WTC11 (cell line): Measurements from ENCODE around the gene ESYT1. TPM values are rescaled to one million over a fixed set of nuclear protein-coding genes. Genes with fewer than 3 reads are reported as not detected.
A peak's percentile ranks its signal among the peaks of the same experiment; 100 is the strongest.

Source experiments
- ATAC-seq: fragments of 200-7000 bp; cut with Tn5 transposase; 2 replicates; pipeline ENCODE4 v1.10.0; 2021; ENCODE audit warnings: mild to moderate bottlenecking, moderate library complexity
- CTCF ChIA-PET: fragments of 300-600 bp; sonication (Branson Sonifier 250); formaldehyde crosslinking; loops from one replicate; lab custom pipeline; 2021; ENCODE audit warnings: antibody characterized with exemption; lab: Charles Lee
- POLR2A ChIA-PET: fragments of 350-600 bp; sonication (Branson Sonifier 250); formaldehyde crosslinking; loops from one replicate; lab custom pipeline; 2021; ENCODE audit warnings: antibody characterized with exemption; lab: Charles Lee
- DNase-seq: peaks from one replicate; pipeline ENCODE4 v3.0.0; 2021; ENCODE audit warnings: low spot score
- H3K27ac Mint-ChIP-seq: 2 replicates; pipeline ENCODE4 v1.8.0; 2021; ENCODE audit warnings: mixed read lengths
- H3K27me3 Mint-ChIP-seq: 2 replicates; pipeline ENCODE4 v1.8.0; 2021; ENCODE audit warnings: low read depth, mild to moderate bottlenecking, moderate library complexity, mixed read lengths
- H3K36me3 Mint-ChIP-seq: 2 replicates; pipeline ENCODE4 v1.8.0; 2021; ENCODE audit warnings: mixed read lengths
- H3K4me1 Mint-ChIP-seq: 2 replicates; pipeline ENCODE4 v1.8.0; 2022; ENCODE audit warnings: mixed read lengths
- H3K4me3 Mint-ChIP-seq: 2 replicates; pipeline ENCODE4 v1.8.0; 2021; ENCODE audit warnings: mild to moderate bottlenecking, moderate library complexity, mixed read lengths
- H3K9me3 Mint-ChIP-seq: 2 replicates; pipeline ENCODE4 v1.8.0; 2021; ENCODE audit warnings: mixed read lengths
- AFF4 ChIP-seq: sonication (generic); formaldehyde crosslinking; IDR thresholded peaks from 2 replicates; pipeline ENCODE4 v1.8.1; 2023; ENCODE audit warnings: mild to moderate bottlenecking, missing genetic modification reagents, borderline replicate concordance
- CREM ChIP-seq: sonication (generic); formaldehyde crosslinking; IDR thresholded peaks from 2 replicates; pipeline ENCODE4 v1.8.1; 2022; ENCODE audit warnings: mild to moderate bottlenecking, missing genetic modification reagents, moderate library complexity
- FOXK1 ChIP-seq: sonication (generic); formaldehyde crosslinking; IDR thresholded peaks from 2 replicates; pipeline ENCODE4 v1.8.0; 2022; ENCODE audit warnings: mild to moderate bottlenecking, moderate library complexity, missing genetic modification reagents
- GTF2I ChIP-seq: fragments of 250-450 bp; sonication (Bioruptor Pico); conservative IDR thresholded peaks from 2 replicates; pipeline ENCODE4 v1.4.0; 2021; ENCODE audit warnings: mild to moderate bottlenecking
- NR1H2 ChIP-seq: sonication (generic); formaldehyde crosslinking; IDR thresholded peaks from 2 replicates; pipeline ENCODE4 v1.9.0; 2021; ENCODE audit warnings: mild to moderate bottlenecking, moderate library complexity, missing genetic modification reagents
- SMAD3 ChIP-seq: sonication (generic); formaldehyde crosslinking; IDR thresholded peaks from 2 replicates; pipeline ENCODE4 v1.8.0; 2022; ENCODE audit warnings: missing genetic modification reagents, mild to moderate bottlenecking, borderline replicate concordance
- SP1 ChIP-seq: sonication (generic); formaldehyde crosslinking; conservative IDR thresholded peaks from 2 replicates; pipeline ENCODE4 v1.8.1; 2022; ENCODE audit warnings: missing genetic modification reagents
- STAT6 ChIP-seq: sonication (generic); formaldehyde crosslinking; conservative IDR thresholded peaks from 2 replicates; pipeline ENCODE4 v1.8.1; 2023; ENCODE audit warnings: mild to moderate bottlenecking, low read depth, missing genetic modification reagents, moderate library complexity
- ZMAT4 ChIP-seq: fragments of 250-450 bp; sonication (Bioruptor Pico); IDR thresholded peaks from 2 replicates; pipeline ENCODE4 v1.9.0; 2021; ENCODE audit warnings: mild to moderate bottlenecking
- ZNF121 ChIP-seq: sonication (generic); formaldehyde crosslinking; IDR thresholded peaks from 2 replicates; pipeline ENCODE4 v1.8.0; 2023; ENCODE audit warnings: missing genetic modification reagents
- ZNF232 ChIP-seq: sonication (generic); formaldehyde crosslinking; IDR thresholded peaks from 2 replicates; pipeline ENCODE4 v1.8.0; 2022; ENCODE audit warnings: mild to moderate bottlenecking, missing genetic modification reagents
- ZNF396 ChIP-seq: fragments of 250-450 bp; sonication (Bioruptor Pico); IDR thresholded peaks from 2 replicates; pipeline ENCODE4 v1.8.0; 2021; ENCODE audit warnings: mild to moderate bottlenecking, moderate library complexity, borderline replicate concordance
- ZSCAN18 ChIP-seq: fragments of 250-450 bp; sonication (Bioruptor Pico); IDR thresholded peaks from 2 replicates; pipeline ENCODE4 v2.1.2; 2022; ENCODE audit warnings: mild to moderate bottlenecking, moderate library complexity
- total RNA-seq: library from RNA; stranded (reverse); gene quantifications from 3 replicates; pipeline ENCODE4 v1.2.3, GENCODE V29; 2021
- TF ChIP-seq, protein P1 (sequence below): fragments of 250-450 bp; sonication (Bioruptor Pico); conservative IDR thresholded peaks from 2 replicates; pipeline ENCODE4 v1.9.0; 2021; ENCODE audit warnings: mild to moderate bottlenecking
- TF ChIP-seq, protein P2 (sequence below): sonication (generic); formaldehyde crosslinking; IDR thresholded peaks from 2 replicates; pipeline ENCODE4 v1.8.1; 2022; ENCODE audit warnings: mild to moderate bottlenecking, missing genetic modification reagents, moderate library complexity, borderline replicate concordance
- TF ChIP-seq, protein P3 (sequence below): sonication (generic); formaldehyde crosslinking; IDR thresholded peaks from 2 replicates; pipeline ENCODE4 v1.8.0; 2022; ENCODE audit warnings: mild to moderate bottlenecking, missing genetic modification reagents
- TF ChIP-seq, protein P4 (sequence below): fragments of 250-450 bp; sonication (Bioruptor Pico); IDR thresholded peaks from 2 replicates; pipeline ENCODE4 v1.9.0; 2021; ENCODE audit warnings: mild to moderate bottlenecking

Gene ESYT1
- total RNA-seq, 1 experiment from 2014 or later, result 80.1 TPM

DNA sequence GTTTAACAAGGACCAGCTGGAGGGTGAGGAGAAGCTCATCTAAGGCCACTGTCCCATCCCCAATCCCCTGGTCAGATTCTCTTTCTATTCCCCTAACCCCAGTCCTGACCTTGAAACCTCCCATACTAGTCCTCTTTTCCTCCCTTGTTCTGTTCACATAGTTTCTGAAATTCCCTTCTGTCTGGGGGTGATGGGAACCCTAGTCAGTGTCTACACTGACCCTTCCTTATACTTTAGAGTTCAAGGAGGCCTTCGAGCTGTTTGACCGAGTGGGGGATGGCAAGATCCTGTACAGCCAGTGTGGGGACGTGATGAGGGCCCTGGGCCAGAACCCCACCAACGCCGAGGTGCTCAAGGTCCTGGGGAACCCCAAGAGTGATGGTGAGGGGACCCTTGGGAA is 26.8 kb downstream of the ESYT1 start:
- peak overlapping the region; percentile 55; the same call in 1 of the 2 replicates for H3K27ac Mint-ChIP-seq
- H3K4me1 Mint-ChIP-seq, result peaks cover 30% of the 10 kb centered on the region
- H3K36me3 Mint-ChIP-seq, result peaks cover 25% of the 10 kb centered on the region
- no peak for TF ChIP-seq ZNF232 (CRISPR knock-in tag)
- no peak for TF ChIP-seq ZNF121
- TF ChIP-seq, protein P1, sequence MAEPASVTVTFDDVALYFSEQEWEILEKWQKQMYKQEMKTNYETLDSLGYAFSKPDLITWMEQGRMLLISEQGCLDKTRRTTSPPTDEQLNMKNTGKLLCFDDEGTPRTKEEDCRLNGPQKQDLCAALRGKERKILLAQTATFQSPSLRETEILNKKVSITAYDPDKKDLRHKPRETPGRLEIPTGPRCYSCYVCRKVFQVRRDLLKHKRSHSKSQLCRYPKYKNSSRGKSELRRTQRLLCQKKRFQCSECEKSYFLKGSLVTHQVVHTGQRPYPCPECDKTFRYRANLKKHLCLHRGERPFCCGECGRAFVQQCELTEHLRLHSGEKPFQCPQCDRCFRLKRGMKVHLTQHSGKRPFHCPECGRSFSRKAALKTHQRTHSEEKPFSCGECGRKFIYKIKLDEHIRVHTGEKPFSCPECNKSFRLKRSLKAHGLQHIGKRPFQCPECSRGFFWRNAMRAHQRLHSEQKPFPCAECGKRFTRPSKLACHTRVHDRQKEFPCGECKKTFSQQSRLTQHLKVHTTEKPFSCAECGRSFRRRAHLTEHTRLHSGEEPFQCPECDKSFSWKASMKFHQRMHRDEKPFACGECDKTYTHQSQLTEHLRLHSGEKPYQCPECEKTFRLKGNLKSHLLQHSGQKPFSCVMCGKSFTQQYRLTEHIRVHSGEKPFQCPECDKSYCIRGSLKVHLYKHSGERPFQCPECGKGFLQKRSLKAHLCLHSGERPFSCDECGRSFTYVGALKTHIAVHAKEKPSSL (CRISPR knock-in tag), result no peak
- TF ChIP-seq, all 79 proteins: peak for 0
- DNase-seq, result no peak
- ATAC-seq, result no peak
- ChIA-PET POLR2A (no interaction called here), CTCF (interaction anchor here (0.9 to 1.3 kb wide), 4 partner anchors 27 to 161 kb away, joined by 3 read pairs; partner anchors contain the start of genes CNPY2, ESYT1 and SMARCC2)
- Mint-ChIP-seq H3K4me3 (no peak overlapping the region), H3K9me3 (no peaks in the 10 kb centered on the region), H3K27me3 (no peaks in the 10 kb centered on the region)

- Mint-ChIP-seq H3K4me1 (peaks cover 35% of the 10 kb centered on the region), H3K4me3 (peak overlapping the region; percentile 6)
- TF ChIP-seq FOXK1 (CRISPR knock-in tag) (no peak), SMAD3 (CRISPR knock-in tag) (no peak), ZSCAN18 (CRISPR knock-in tag) (no peak), AFF4 (CRISPR knock-in tag) (no peak), STAT6 (CRISPR knock-in tag) (no peak), ZMAT4 (CRISPR knock-in tag) (no peak), ZNF232 (CRISPR knock-in tag) (no peak), CREM (CRISPR knock-in tag) (no peak), SP1 (CRISPR knock-in tag) (no peak), GTF2I (CRISPR knock-in tag) (no peak), ZNF396 (CRISPR knock-in tag) (no peak), NR1H2 (CRISPR knock-in tag) (no peak)
- TF ChIP-seq, protein P2, sequence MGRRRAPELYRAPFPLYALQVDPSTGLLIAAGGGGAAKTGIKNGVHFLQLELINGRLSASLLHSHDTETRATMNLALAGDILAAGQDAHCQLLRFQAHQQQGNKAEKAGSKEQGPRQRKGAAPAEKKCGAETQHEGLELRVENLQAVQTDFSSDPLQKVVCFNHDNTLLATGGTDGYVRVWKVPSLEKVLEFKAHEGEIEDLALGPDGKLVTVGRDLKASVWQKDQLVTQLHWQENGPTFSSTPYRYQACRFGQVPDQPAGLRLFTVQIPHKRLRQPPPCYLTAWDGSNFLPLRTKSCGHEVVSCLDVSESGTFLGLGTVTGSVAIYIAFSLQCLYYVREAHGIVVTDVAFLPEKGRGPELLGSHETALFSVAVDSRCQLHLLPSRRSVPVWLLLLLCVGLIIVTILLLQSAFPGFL (CRISPR knock-in tag), result no peak
- TF ChIP-seq, protein P3, sequence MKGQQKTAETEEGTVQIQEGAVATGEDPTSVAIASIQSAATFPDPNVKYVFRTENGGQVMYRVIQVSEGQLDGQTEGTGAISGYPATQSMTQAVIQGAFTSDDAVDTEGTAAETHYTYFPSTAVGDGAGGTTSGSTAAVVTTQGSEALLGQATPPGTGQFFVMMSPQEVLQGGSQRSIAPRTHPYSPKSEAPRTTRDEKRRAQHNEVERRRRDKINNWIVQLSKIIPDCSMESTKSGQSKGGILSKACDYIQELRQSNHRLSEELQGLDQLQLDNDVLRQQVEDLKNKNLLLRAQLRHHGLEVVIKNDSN (CRISPR knock-in tag), result no peak
- TF ChIP-seq, protein P4, sequence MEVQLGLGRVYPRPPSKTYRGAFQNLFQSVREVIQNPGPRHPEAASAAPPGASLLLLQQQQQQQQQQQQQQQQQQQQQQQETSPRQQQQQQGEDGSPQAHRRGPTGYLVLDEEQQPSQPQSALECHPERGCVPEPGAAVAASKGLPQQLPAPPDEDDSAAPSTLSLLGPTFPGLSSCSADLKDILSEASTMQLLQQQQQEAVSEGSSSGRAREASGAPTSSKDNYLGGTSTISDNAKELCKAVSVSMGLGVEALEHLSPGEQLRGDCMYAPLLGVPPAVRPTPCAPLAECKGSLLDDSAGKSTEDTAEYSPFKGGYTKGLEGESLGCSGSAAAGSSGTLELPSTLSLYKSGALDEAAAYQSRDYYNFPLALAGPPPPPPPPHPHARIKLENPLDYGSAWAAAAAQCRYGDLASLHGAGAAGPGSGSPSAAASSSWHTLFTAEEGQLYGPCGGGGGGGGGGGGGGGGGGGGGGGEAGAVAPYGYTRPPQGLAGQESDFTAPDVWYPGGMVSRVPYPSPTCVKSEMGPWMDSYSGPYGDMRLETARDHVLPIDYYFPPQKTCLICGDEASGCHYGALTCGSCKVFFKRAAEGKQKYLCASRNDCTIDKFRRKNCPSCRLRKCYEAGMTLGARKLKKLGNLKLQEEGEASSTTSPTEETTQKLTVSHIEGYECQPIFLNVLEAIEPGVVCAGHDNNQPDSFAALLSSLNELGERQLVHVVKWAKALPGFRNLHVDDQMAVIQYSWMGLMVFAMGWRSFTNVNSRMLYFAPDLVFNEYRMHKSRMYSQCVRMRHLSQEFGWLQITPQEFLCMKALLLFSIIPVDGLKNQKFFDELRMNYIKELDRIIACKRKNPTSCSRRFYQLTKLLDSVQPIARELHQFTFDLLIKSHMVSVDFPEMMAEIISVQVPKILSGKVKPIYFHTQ (CRISPR knock-in tag), result no peak
Measured at GRCh38 chr12:56155256-56155845, 27.3 kb downstream of the ESYT1 start.

More at GRCh38 chr12:56155256-56155845, 27.3 kb downstream of the ESYT1 start:
- Mint-ChIP-seq H3K27me3 (no peaks in the 10 kb centered on the region), H3K36me3 (peaks cover 28% of the 10 kb centered on the region), H3K9me3 (no peaks in the 10 kb centered on the region), H3K27ac (peak overlapping the region; percentile 55)
- POLR2A ChIA-PET, result no interaction called here
- CTCF ChIA-PET, result interaction anchor here (1.2 to 1.3 kb wide), 2 partner anchors 36 to 160 kb away, joined by 3 read pairs; partner anchors contain the start of gene CNPY2
- ATAC-seq (no peak), DNase-seq (no peak)
